Peyer's patch (tissue), 4 donors: Measurements from ENCODE around the gene ARRDC3. TPM values are rescaled to one million over a fixed set of nuclear protein-coding genes. Genes with fewer than 3 reads are reported as not detected.

ENCODE experiments used
- DNase-seq, 3 donors: peaks; one replicate each; pipeline ENCODE4 v3.0.0-alpha.2; 2017 to 2019
- H3K27ac ChIP-seq, 4 donors: fragments of 200-600 bp; sonication (generic); one replicate each; pipeline ENCODE4 v1.5.1; 2016 to 2019
- H3K27me3 ChIP-seq, 2 donors: fragments of 200-600 bp; sonication (generic); one replicate each; pipeline ENCODE4 v1.5.1; 2019
- H3K36me3 ChIP-seq, 3 donors: fragments of 200-600 bp; sonication (generic); one replicate each; pipeline ENCODE4 v1.5.1; 2016 to 2019
- H3K4me1 ChIP-seq, 4 donors: fragments of 200-600 bp; sonication (generic); one replicate each; pipeline ENCODE4 v1.5.1; 2016 to 2019
- H3K4me3 ChIP-seq, 4 donors: fragments of 200-600 bp; sonication (generic); 1 replicate in 3 of 4; 2 replicates in 1 of 4; pipeline ENCODE4 v1.5.1; 2016 to 2019; ENCODE audit warnings: mild to moderate bottlenecking in 1 of 4
- H3K9me3 ChIP-seq, 4 donors: fragments of 200-600 bp; sonication (generic); one replicate each; pipeline ENCODE4 v1.5.1; 2016 to 2019; ENCODE audit warnings: mild to moderate bottlenecking in 1 of 4
- POLR2A ChIP-seq, 2 donors: fragments of 450-650 bp; IDR thresholded peaks; one replicate each; pipeline ENCODE4 v1.5.1; 2017; ENCODE audit warnings: antibody characterized with exemption in 2 of 2, mild to moderate bottlenecking in 2 of 2, moderate library complexity in 2 of 2
- total RNA-seq, 4 donors: library from RNA; depleted of rRNA; stranded (reverse); fragments of >200 nt; gene quantifications; one replicate each; pipeline ENCODE4 v1.1.0, GENCODE V29; 2016
- TF ChIP-seq, protein P1 (sequence below), 6 experiments: fragments of 450-650 bp in 4 of 6; fragments of 200-600 bp in 2 of 6; sonication (generic) in 1 of 6; IDR thresholded peaks; one replicate each; pipeline ENCODE4 v1.5.1; 2017 to 2019; ENCODE audit warnings: antibody characterized with exemption in 6 of 6, mild to moderate bottlenecking in 3 of 6, moderate library complexity in 1 of 6

The ARRDC3 gene
- total RNA-seq, 4 donors from 2014 or later: 11.4 to 32.2 (median 17.7) TPM

GRCh38 chr5:91419571-91420537 is 36.7 kb upstream of the ARRDC3 start:
- Histone ChIP-seq H3K9me3 (no peaks in the 10 kb centered on the region), H3K4me3 (no peak overlapping the region), H3K36me3 (no peaks in the 10 kb centered on the region), H3K4me1 (no peaks in the 10 kb centered on the region), H3K27ac (no peak overlapping the region), H3K27me3 (no peaks in the 10 kb centered on the region)
- TF ChIP-seq, protein P1, sequence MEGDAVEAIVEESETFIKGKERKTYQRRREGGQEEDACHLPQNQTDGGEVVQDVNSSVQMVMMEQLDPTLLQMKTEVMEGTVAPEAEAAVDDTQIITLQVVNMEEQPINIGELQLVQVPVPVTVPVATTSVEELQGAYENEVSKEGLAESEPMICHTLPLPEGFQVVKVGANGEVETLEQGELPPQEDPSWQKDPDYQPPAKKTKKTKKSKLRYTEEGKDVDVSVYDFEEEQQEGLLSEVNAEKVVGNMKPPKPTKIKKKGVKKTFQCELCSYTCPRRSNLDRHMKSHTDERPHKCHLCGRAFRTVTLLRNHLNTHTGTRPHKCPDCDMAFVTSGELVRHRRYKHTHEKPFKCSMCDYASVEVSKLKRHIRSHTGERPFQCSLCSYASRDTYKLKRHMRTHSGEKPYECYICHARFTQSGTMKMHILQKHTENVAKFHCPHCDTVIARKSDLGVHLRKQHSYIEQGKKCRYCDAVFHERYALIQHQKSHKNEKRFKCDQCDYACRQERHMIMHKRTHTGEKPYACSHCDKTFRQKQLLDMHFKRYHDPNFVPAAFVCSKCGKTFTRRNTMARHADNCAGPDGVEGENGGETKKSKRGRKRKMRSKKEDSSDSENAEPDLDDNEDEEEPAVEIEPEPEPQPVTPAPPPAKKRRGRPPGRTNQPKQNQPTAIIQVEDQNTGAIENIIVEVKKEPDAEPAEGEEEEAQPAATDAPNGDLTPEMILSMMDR (IDR thresholded peaks at IDR 0.05): peak; percentile 54 to 88 (median 78)
- TF ChIP-seq POLR2A (IDR thresholded peaks at IDR 0.05): no peak
- DNase-seq: peak; percentile 43 to 89 (median 49)

DNA sequence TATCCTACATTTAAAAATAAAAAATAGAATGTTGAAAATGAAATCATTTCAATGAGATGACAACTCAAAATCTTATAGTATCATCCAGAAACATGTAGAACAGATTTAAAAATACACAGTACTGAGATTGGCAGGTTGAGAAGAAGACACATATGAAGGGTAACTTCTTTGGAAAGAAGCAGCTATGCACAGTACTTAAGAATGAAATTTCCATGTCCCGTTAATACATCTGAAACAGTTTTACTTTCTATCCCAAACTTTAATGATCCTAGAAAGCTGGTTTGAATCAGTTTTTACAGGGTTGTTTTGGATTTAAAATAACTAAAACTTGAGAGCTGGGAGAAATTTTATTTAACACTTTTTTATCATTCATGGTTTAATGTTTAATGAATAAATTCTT is 36.0 kb upstream of the ARRDC3 start:
- DNase-seq: no peak
- Histone ChIP-seq H3K4me1 (no peaks in the 10 kb centered on the region), H3K27ac (no peak overlapping the region), H3K9me3 (no peaks in the 10 kb centered on the region), H3K27me3 (no peaks in the 10 kb centered on the region), H3K36me3 (no peaks in the 10 kb centered on the region), H3K4me3 (no peak overlapping the region)
- TF ChIP-seq POLR2A (IDR thresholded peaks at IDR 0.05): no peak

DNA sequence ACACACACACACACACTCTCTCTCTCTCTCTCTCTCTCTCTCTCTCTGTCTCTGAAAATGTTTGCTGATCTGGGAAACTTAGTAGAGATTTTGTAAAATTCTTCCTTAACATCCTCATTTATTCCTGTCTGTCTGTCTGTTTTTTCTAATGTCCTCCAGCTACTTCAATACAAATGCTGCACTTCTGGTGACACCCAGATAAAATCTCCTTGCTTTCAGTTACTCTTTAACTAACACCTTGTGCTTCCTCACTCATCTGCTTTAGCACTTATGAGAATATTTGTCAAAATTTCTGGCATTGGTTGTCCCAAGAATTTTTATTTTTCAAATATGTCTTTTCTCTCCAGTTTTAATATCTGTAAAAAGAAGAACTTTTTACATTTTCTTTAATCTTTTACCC is 35.0 kb upstream of the ARRDC3 start:
- Histone ChIP-seq H3K36me3 (no peaks in the 10 kb centered on the region), H3K4me3 (no peak overlapping the region), H3K27me3 (no peaks in the 10 kb centered on the region), H3K4me1 (no peaks in the 10 kb centered on the region), H3K9me3 (no peaks in the 10 kb centered on the region), H3K27ac (no peak overlapping the region)
- TF ChIP-seq, protein P1 (IDR thresholded peaks at IDR 0.05): no peak
- TF ChIP-seq POLR2A (IDR thresholded peaks at IDR 0.05): no peak
- no peak for DNase-seq

- TF ChIP-seq, protein P1 (IDR thresholded peaks at IDR 0.05): no peak
- TF ChIP-seq POLR2A (IDR thresholded peaks at IDR 0.05): no peak
- no peaks in the 10 kb centered on the region for H3K4me1 ChIP-seq
- no peak overlapping the region for H3K27ac ChIP-seq
- H3K27me3 ChIP-seq: no peaks in the 10 kb centered on the region
- H3K36me3 ChIP-seq: no peaks in the 10 kb centered on the region
- no peak overlapping the region for H3K4me3 ChIP-seq
- DNase-seq: no peak
- no peaks in the 10 kb centered on the region for H3K9me3 ChIP-seq
Measured at GRCh38 chr5:91417219-91417618, 34.1 kb upstream of the ARRDC3 start.

- no peak overlapping the region for H3K27ac ChIP-seq
- TF ChIP-seq POLR2A (IDR thresholded peaks at IDR 0.05): no peak
- TF ChIP-seq, protein P1 (IDR thresholded peaks at IDR 0.05): no peak
- no peaks in the 10 kb centered on the region for H3K27me3 ChIP-seq
- no peak overlapping the region for H3K4me3 ChIP-seq
- no peak for DNase-seq
- no peaks in the 10 kb centered on the region for H3K4me1 ChIP-seq
- no peaks in the 10 kb centered on the region for H3K36me3 ChIP-seq
- H3K9me3 ChIP-seq: no peaks in the 10 kb centered on the region
Measured at GRCh38 chr5:91416491-91416890, 33.4 kb upstream of the ARRDC3 start.

DNA sequence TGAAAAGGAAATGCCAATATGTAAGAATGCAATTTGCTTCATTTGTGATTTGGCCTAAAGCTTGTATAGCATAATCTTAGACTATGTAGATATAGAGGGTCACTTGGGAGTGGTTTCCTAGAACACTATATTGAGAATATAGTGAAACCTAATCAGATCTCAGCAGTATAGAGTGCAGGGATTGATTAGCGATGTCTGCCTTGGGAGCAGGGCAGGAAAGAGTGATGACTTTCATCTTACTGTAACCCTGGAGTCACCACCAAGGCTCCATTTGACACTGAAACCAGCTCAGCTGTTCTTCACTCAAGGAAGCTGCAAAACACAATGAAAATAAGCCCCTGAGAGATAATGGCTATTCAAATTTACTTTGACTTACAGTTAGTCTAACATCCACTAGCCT is 26.2 kb upstream of the ARRDC3 start:
- no peaks in the 10 kb centered on the region for H3K4me1 ChIP-seq
- H3K27me3 ChIP-seq: no peaks in the 10 kb centered on the region
- H3K4me3 ChIP-seq: no peak overlapping the region
- no peak for DNase-seq
- TF ChIP-seq, protein P1 (IDR thresholded peaks at IDR 0.05): no peak
- no peak for TF ChIP-seq POLR2A (IDR thresholded peaks at IDR 0.05)
- H3K9me3 ChIP-seq: no peaks in the 10 kb centered on the region
- no peak overlapping the region for H3K27ac ChIP-seq
- H3K36me3 ChIP-seq: no peaks in the 10 kb centered on the region
